GM12872 (cell line): ENCODE data around the gene SEC61A2.

ENCODE experiments used
- TF ChIP-seq, protein P1 (sequence below): IDR thresholded peaks from 3 replicates; pipeline ENCODE4 v1.5.1; 2011; ENCODE audit warnings: low read depth, mild to moderate bottlenecking, low read length, moderate library complexity; ENCODE audit not compliant: insufficient read depth

The SEC61A2 gene

DNA sequence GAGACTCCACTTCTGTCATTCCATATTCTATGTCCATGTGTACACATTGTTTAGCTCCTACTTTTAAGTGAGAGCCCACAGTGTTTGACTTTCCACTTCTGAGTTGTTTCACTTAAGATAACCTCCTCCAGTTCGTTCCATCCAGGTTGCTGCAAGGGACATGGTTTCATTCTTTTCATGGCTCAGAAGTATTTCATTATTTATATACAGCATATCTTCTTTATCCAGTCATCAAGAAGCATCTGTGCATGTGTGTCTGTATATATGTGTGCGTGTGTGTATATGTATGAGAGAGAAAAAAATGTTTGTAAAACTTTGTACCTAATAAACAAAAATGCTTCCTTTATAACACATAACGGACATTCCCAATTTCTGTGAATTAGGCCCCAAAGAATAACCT lies 6.2 kb downstream of the SEC61A2 start:
- TF ChIP-seq, protein P1, sequence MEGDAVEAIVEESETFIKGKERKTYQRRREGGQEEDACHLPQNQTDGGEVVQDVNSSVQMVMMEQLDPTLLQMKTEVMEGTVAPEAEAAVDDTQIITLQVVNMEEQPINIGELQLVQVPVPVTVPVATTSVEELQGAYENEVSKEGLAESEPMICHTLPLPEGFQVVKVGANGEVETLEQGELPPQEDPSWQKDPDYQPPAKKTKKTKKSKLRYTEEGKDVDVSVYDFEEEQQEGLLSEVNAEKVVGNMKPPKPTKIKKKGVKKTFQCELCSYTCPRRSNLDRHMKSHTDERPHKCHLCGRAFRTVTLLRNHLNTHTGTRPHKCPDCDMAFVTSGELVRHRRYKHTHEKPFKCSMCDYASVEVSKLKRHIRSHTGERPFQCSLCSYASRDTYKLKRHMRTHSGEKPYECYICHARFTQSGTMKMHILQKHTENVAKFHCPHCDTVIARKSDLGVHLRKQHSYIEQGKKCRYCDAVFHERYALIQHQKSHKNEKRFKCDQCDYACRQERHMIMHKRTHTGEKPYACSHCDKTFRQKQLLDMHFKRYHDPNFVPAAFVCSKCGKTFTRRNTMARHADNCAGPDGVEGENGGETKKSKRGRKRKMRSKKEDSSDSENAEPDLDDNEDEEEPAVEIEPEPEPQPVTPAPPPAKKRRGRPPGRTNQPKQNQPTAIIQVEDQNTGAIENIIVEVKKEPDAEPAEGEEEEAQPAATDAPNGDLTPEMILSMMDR: no peak

DNA sequence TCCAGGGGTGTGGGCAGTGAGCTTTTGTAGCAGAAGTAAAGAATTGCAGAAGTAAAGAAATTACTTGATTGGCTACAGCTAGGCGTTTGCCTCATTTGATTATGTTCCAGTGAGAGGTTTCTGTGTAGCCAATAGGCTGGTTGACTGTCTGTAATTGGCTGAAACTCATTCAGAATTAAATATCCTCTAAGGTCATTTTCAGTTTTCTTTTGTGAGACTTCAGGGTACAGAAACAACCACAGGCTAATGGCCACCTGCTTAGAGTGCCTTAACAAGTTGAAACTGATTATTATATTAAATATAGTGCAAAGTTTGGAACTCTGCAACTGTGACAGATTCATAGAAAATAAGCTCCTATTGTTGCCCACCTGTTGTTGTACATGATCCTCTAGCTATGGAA lies 10.6 kb downstream of the SEC61A2 start:
- TF ChIP-seq, protein P1: no peak

DNA sequence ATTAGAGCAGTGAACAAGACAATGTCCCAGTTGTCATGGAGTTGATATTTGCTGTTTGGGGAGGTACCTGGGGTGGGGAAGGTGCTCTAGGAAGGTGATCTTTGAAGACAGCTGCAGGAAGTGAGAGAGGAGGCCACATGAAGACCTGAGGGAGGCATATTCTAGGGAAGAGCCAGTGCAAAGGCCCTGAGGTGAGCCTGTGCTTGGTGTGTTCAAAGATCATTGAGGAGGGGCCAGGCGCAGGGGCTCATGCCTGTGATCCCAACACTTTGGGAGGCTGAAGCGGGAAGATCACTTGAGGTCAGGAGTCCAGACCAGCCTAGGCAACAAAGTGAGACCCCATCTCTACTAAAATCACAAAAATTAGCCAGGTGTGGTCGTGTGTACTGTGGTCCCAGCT lies 15.1 kb downstream of the SEC61A2 start:
- TF ChIP-seq, protein P1: no peak

DNA sequence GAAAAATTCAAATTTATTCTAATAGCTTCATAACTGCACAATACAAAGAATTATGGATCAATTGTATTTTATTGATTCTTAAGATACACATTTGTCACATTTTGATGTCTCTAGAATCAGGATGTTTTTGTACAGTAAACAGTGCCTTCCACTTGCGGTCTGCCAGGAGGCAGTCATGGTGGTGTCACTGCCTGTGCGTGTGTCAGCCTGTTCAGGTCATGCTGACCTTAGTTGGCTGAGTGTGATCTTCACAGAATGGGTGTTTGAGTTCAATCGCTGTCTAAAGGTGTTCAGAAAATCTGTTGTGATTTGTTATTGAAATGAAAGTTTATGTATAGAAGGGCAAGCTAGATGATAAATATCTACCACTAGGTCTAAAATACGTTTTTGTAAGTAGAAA lies 20.7 kb downstream of the SEC61A2 start:
- TF ChIP-seq, protein P1: no peak

DNA sequence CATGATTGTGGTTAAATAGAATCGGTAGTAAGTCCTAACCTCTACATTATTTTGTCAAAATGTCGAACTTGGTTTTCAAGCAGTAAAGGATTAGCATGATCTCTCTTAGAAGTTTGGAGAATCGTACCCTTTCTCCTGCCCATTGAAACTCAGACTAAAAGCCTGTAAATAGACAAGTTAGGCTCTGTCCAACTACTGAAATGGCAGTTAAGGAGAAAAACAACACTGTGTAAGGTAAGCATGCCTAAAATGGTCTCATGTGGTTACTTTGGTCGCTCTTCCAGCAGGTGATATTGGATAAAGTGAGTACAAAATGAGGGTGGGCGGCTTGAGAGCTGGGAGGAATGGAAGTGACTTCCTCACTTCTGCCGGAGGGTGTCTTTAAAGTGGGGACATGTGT lies 25.0 kb downstream of the SEC61A2 start:
- TF ChIP-seq, protein P1: no peak

DNA sequence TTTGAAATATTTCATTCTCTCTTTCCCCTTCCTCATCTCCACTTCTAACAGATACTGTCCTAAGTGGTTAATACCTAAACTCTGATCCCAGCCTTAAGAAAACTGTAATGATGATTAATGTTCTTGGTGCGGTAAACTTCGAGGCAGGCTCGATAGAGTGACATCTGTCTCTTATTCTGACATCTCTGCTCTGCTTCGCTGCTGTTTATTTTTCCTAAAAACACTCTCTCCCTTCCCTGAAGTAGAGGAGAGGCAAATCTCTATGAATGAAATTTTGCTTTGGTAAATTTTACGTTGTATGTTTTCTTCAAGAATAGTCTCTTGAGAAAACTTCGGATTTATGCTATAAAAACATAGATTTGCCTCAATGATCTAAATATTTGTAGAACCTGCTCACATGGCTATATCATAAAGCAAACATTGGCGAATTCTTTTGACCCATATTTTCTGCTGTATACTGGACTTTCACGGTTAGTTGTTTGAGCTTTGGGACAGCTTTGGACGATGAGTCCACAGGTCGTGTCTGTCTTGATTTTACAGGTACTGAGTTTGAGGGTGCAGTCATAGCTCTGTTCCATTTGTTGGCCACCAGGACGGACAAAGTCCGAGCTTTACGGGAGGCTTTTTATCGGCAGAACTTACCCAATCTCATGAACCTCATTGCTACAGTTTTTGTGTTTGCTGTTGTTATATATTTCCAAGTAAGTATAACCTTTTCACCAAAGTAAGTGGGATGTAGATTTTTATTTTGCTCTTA lies 27.1 kb downstream of the SEC61A2 start:
- TF ChIP-seq, protein P1: no peak

DNA sequence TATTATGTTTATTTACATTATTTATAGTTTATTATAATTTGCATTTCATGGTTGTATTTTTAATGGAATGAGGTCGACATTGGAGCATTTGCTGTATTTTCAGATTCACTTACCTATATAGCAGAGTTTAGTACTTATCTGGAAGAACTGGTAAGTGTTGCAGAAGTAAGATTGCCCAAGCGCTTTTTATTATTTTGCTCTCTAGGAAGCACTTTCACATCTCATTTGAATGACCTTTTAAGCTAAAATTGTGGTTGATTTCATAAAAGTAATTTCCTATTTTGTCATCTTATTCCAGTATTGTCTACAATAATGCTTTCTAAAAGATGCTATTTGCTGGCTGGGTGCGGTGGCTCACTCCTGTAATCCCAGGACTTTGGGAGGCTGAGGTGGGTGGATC lies 28.6 kb downstream of the SEC61A2 start:
- TF ChIP-seq, protein P1: no peak
